Measurements from ENCODE around the gene ORAI3. TPM values are rescaled to one million over a fixed set of nuclear protein-coding genes. Genes with fewer than 3 reads are reported as not detected.

ORAI3 gene
- total RNA-seq, 1 donor from 2014 or later: 39.0 TPM

- no peak overlapping the region for H3K4me3 ChIP-seq
- peaks cover 3 to 11% of the 10 kb centered on the region in 2 donors for H3K4me1 ChIP-seq
- no peak overlapping the region for H3K27ac ChIP-seq
- no peaks in the 10 kb centered on the region for H3K36me3 ChIP-seq
- H3K9me3 ChIP-seq: no peaks in the 10 kb centered on the region
- H3K27me3 ChIP-seq: no peaks in the 10 kb centered on the region
- intact Hi-C loops (cut with DNase I): no loop called here
- no peak for DNase-seq (ENCODE audit: low spot score in 2 of 2)
- TF ChIP-seq CTCF (IDR thresholded peaks at IDR 0.05): no peak
These were observed 40.7 kb downstream of the ORAI3 start for GRCh38 chr16:30989469-30990047.

- H3K27ac ChIP-seq: no peak overlapping the region
- intact Hi-C loops (cut with DNase I): no loop called here
- no peak for DNase-seq (ENCODE audit: low spot score in 2 of 2)
- H3K27me3 ChIP-seq: no peaks in the 10 kb centered on the region
- peaks cover 3 to 11% of the 10 kb centered on the region in 2 donors for H3K4me1 ChIP-seq
- no peak overlapping the region for H3K4me3 ChIP-seq
- H3K36me3 ChIP-seq: no peaks in the 10 kb centered on the region
- no peaks in the 10 kb centered on the region for H3K9me3 ChIP-seq
- TF ChIP-seq CTCF (IDR thresholded peaks at IDR 0.05): no peak
These were observed 41.2 kb downstream of the ORAI3 start for GRCh38 chr16:30990105-30990504.

GRCh38 chr16:30991052-30991451, 42.2 kb downstream of the ORAI3 start:
- Histone ChIP-seq H3K36me3 (no peaks in the 10 kb centered on the region), H3K27me3 (no peaks in the 10 kb centered on the region), H3K4me3 (no peak overlapping the region), H3K9me3 (no peaks in the 10 kb centered on the region), H3K4me1 (peaks cover 0 to 1% of the 10 kb centered on the region in 2 donors), H3K27ac (no peak overlapping the region)
- DNase-seq (ENCODE audit: low spot score in 2 of 2): no peak
- TF ChIP-seq CTCF (IDR thresholded peaks at IDR 0.05): no peak
- intact Hi-C loops (cut with DNase I): no loop called here

GRCh38 chr16:30992276-30992780, 43.5 kb downstream of the ORAI3 start:
- DNase-seq (ENCODE audit: low spot score in 2 of 2): no peak
- Histone ChIP-seq H3K4me3 (no peak overlapping the region), H3K9me3 (no peaks in the 10 kb centered on the region), H3K27me3 (no peaks in the 10 kb centered on the region), H3K4me1 (peaks cover under 1 to 8% of the 10 kb centered on the region in 2 donors), H3K36me3 (no peaks in the 10 kb centered on the region), H3K27ac (no peak overlapping the region)
- TF ChIP-seq CTCF (IDR thresholded peaks at IDR 0.05): no peak
- intact Hi-C loops (cut with DNase I): no loop called here

- Histone ChIP-seq H3K27me3 (no peaks in the 10 kb centered on the region), H3K4me3 (no peak overlapping the region), H3K27ac (no peak overlapping the region), H3K36me3 (no peaks in the 10 kb centered on the region), H3K4me1 (peaks cover 9 to 16% of the 10 kb centered on the region in 2 donors), H3K9me3 (no peaks in the 10 kb centered on the region)
- no peak for DNase-seq (ENCODE audit: low spot score in 2 of 2)
- TF ChIP-seq CTCF (IDR thresholded peaks at IDR 0.05): no peak
- intact Hi-C loops (cut with DNase I): no loop called here
These were observed 44.3 kb downstream of the ORAI3 start for GRCh38 chr16:30992931-30993816.

Measured in ascending aorta (tissue), 2 donors.